ENCODE data around the gene PLA2G5.
"Not testable (repeated sequence)": the region's sequence is repeated elsewhere in the genome, so short reads cannot be mapped to it uniquely, and the experiment has no call there.

The PLA2G5 gene

DNA sequence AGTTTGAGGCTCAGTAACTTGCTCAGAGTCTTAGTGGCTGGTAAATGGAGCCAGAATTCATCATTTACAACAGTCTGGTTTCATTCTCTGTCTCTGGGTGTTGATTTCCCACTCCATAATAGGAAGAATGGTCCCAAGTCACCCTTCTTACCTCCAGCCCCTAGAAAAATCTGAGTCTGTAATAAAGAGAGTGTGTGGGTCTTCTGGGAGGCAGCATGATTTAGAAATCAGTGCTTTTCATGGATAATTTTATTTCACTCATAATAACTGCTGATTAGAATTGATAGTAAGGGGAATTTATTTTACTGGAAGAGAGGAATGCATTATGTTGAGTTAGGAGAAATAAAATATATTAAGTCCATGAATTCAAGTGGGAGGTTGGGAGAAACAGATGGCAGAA lies 47.2 kb downstream of the PLA2G5 start:
- no peak for DNase-seq (ENCODE audit: low read depth in 2 of 2)

DNA sequence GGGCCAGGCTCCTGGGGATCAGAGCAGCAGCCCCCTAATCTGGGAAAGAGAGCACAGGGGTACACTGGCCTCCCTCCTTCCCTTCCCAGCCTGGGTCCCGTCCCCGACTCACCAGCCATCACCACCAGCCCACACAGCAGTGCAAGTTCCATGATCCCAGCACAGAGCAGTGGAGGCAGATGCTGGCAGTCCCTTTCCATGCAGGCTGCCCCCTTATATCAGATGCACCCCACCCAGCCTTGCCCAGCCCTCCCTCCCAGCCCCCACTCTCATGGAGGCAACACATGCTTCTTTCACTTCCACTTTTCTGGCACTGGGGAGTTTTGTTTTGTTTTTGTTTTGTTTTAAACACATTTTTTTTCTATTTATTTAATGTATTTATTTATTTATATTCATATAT lies 49.4 kb downstream of the PLA2G5 start, which contains the start of gene PLA2G2D:
TSS of gene PLA2G2D (minus strand) at position 190 of the 400 bp plus-strand sequence. CDS start at position 152, 38 bp downstream.
- no peak for DNase-seq (ENCODE audit: low read depth in 2 of 2)

DNA sequence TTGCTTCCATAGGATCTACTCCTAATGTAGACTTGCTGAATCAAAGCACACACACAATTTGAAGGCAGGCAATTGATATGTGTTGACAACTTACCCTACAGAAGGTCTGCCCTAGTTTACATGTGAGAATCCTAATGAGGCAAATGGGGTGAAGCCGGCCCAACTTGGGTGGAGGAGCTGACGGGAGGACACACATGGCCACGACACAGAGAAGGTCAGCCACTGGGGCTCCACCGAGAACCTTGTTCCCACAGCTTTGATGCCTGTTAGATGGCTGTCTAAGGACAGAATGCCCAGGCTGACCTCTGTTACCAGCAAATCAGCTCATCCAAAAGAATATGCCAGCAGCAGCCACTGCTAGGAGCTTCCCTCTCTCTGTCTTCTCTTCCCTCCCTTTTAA lies 50.8 kb downstream of the PLA2G5 start:
- no peak for DNase-seq (ENCODE audit: low read depth in 2 of 2)

GRCh38 chr1:20123722-20124455 lies 53.9 kb downstream of the PLA2G5 start:
- DNase-seq (ENCODE audit: low read depth in 2 of 2) = no peak

DNA sequence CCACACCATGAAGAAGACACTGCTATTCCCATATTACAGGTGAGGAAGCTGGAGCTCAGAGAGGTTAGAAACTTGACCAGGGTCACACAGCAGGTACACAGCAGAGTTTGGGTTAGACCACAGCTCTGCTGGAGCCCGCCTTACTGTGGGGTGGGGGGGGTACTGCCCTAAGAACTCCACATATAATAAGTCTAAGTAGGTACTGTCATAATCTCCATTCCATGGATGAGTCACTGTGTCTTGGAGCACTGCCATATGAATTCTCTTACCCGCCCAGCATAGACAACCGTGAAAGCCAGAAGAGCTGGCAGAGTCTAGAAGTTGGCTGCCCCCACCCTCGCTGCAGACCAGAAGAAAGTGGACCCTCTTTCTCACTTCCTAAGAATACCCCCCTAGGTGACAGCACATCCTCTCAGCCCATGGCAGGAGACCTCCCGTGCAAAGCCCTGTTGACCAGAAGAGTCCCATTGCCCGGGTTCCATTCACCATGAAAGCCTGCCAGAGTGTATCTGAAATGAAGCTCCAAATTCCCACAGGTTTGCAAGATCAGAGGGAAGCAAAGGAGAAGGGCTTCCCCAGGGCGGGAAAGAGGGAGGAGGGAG lies 54.6 kb downstream of the PLA2G5 start:
- DNase-seq (ENCODE audit: low read depth in 2 of 2) = no peak

DNA sequence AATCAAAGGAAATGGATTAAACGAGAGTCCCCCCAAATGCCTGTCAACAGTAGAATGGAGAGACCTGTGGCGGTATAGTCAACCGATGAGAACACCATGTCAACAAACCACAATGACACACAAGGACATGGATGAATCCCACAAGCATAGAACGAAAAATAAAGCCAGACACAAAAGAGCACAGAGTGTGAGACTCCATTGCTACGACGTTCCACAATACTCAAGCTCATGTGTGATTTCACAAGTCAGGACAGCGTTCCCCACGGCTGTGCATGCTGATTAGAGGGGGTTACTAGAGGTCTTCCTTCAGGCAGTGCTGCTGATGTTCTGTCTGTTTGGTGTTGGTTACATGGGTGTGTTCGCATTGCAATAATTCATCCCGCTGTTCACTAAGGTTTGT lies 55.1 kb downstream of the PLA2G5 start:
- no peak for DNase-seq (ENCODE audit: low read depth in 2 of 2)

- no peak for DNase-seq (ENCODE audit: low read depth in 2 of 2)
Measured at GRCh38 chr1:20126041-20126805, 56.2 kb downstream of the PLA2G5 start.

DNA sequence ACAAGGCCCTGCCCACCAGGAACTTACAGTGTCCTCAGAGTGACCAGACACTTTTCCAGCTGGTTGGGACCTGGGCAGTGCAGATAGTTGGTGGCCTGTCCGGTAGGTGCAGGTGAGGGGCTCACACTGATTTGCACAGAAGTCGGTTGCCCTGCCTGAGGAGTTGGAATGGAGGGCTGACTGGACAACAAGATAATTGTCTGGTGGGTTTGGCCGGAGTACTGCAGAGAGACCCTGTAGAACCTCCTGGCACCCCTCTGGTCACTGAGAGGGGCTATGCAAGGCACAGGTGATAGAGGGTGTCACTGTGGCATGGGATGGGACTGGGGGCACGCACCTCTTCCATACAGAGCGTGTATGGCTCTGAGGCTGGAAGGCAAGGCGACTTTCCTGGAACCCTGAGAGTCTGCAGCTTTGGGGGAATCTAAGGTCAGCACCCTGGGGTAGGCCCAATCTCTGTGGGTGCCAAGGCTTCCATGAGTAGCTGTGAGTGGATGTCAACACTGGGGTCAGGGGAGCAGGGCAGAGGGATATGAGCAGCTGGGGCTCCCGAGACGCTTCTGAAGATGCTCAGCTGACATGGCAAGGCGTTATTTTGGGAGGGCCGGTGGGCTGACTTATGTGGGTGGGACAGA lies 56.9 kb downstream of the PLA2G5 start:
- DNase-seq (ENCODE audit: low read depth in 2 of 2) = no peak

GRCh38 chr1:20130518-20130917 lies 60.5 kb downstream of the PLA2G5 start:
- DNase-seq (ENCODE audit: low read depth in 2 of 2) = not testable (repeated sequence)

GRCh38 chr1:20134995-20135394 lies 65.0 kb downstream of the PLA2G5 start:
- DNase-seq (ENCODE audit: low read depth in 2 of 2) = no peak

DNA sequence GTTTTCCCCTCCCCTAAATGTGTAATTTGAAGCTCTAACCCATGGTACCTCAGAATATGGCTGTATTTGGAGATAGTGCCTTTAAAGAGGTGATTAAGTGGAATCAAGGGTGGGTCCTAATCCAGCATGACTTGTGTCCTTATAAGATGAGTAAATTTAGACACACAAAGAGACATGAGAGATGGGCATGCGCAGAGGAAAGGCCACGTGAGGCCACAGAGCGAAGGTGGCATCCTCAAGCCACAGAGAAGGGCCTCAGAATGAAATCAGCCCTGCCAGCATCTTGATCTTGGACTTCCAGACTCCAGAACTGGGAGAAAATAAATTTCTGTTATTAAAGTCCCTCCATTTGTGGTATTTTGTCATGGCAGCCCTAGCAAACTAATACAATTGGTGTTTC lies 66.3 kb downstream of the PLA2G5 start:
- DNase-seq (ENCODE audit: low read depth in 2 of 2) = no peak

DNA sequence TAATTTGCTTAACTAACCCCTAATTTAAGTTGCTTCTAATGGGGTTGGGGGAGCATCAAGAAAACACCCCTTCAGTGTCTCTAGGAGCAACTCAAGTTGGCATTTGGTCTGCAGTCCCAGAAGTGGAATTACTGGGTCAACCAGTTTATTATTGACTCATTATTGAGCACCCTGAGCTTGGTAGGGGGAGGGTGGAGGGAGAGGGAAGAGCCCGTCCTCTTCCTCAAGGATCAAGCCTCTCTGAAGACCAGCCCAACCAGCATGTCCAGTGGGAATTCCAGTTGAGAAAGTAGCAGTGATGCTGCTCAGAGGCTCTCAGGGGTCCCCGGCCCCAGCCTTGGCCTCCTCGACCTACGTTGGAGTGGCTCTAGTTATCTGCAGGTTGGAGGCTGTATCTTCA lies 67.1 kb downstream of the PLA2G5 start:
- DNase-seq (ENCODE audit: low read depth in 2 of 2) = no peak

- no peak for DNase-seq (ENCODE audit: low read depth in 2 of 2)
Measured at GRCh38 chr1:20137604-20138003, 67.6 kb downstream of the PLA2G5 start.

- no peak for DNase-seq (ENCODE audit: low read depth in 2 of 2)
Measured at GRCh38 chr1:20138346-20138745, 68.4 kb downstream of the PLA2G5 start.

GRCh38 chr1:20138961-20139550 lies 69.1 kb downstream of the PLA2G5 start, which contains the start of gene PLA2G2F:
TSS of gene PLA2G2F (plus strand) at chr1:20139323. CDS start at chr1:20139428, 105 bp downstream.
- DNase-seq (ENCODE audit: low read depth in 2 of 2) = no peak

DNA sequence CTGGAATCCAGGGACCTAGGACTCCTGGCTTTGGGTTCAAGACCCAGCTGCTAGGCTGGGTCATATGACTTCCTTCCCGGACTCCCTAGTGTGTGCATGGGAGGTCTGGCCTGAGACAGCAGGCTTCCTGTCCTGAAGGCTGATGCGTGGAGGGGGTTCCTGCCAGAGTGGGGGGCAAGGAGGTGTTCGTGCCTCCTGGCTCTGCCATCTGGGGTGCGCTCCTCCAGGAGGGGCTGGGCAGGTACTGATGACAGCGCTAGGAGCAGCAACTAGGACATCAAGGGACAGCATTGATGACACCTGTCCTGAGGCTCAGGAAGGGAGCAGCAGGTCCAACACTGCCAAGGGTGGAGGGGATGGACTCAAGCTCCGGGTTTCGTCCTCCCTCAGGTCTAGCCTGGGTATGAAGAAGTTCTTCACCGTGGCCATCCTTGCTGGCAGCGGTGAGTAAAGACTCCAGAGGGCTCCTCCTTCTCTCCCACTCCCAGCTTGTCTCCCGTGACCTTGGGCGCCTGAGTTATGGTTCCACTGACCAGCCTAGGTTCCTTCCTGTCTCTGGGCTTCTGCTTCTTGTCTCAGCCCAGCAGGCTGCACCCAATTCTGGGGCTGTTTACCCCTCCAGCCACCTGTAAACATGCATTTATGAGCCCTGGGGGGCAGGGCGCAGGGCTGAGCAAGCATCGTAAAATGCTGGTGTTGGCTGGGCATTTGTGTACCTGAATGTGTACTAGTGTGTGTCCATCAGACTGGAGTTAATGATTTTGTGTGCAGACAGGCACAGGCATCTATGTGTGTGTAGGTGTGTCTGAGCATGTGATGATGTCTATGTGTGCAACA lies 70.0 kb downstream of the PLA2G5 start:
- no peak for DNase-seq (ENCODE audit: low read depth in 2 of 2)

DNA sequence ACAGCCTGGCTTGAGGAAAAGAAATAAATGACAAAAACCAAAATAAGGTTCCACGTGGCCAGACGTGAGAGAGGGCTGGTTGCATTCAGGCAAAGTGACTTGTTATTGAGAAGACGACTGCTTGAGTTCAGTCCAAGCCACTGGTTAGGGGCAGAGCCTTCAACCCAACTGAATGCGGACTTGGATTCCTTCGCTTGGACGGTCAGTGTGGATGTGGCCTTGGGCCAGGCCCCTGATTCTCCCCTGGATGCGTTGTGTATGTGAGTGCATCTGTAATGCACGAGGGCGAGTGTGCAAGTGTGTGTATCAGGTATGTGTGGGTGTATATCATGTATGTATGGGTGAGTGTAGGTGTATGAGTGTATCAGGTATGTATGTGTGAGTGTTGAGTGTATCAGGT lies 71.0 kb downstream of the PLA2G5 start:
- DNase-seq (ENCODE audit: low read depth in 2 of 2) = no peak

DNA sequence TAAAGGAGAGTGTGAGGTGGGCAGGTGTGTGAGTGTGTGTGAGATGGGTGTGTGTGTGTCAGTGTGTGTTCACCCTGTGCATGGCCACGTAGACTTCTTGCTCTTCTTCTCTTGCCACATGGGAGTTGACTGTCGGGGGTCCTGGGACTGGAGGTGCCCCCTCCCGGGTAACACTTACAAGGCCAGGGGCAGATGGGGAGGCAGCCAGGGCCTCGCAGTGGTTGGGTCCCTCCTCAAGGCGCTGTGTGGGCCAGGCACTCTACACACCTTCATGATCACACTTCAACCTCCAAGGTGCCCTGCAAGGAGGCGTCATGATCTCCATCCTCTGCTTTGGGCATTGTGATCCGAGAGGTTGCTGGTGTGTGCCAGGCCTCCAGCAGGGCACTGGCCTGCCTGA lies 71.5 kb downstream of the PLA2G5 start:
- no peak for DNase-seq (ENCODE audit: low read depth in 2 of 2)

All from activated CD8-positive, alpha-beta memory T cell treated with anti-CD3 and anti-CD28 coated beads for 4 hours (primary cell).